Measurements from ENCODE around the gene PAX9.

The PAX9 gene

DNA sequence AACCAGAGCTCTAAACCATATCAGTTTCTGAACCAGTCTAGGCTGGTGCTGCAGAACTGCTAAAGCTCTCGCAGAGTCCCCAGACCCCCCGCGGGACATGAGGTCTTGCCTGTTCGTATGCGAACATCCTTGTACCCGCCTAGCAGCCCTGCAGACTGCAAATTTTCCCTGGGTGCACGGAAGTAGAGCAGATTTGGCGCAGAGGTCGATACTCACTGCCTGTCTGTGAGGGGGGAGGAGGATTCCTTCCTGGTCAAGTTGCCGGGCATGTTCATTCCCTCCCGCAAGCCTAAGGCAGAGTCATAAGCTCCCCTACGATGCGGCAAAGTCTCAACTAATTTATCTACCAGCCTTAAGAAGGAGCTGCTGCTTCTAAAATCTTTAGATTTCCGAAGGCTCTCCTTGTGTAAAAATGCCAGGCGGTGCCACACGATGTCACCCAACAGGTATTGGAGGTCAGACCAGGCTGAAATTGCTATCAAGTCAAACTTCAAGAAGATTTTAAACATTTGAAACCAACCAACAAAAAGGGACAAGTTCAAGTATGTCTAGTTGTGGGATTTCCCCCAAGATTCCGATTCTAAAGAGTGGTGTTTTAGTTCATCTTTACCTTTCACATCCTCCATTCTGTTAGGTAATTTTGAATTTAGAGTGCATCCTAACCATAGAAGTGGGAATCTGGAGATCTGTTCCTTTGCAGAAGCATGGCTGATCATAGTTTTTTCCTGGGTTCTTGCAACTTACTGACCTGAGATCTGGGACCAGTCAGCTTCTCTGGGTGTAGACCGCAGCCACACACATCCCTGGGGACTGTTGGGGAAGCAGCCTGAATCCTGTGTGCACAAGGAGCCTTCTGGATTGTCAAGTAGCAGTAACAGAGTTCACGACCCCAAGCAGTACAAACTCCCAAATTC is 1.6 kb upstream of the PAX9 start:
- peak overlapping the region; percentile 50 for H3K4me3 ChIP-seq (ENCODE audit: low read length)
- TF ChIP-seq, protein P1, sequence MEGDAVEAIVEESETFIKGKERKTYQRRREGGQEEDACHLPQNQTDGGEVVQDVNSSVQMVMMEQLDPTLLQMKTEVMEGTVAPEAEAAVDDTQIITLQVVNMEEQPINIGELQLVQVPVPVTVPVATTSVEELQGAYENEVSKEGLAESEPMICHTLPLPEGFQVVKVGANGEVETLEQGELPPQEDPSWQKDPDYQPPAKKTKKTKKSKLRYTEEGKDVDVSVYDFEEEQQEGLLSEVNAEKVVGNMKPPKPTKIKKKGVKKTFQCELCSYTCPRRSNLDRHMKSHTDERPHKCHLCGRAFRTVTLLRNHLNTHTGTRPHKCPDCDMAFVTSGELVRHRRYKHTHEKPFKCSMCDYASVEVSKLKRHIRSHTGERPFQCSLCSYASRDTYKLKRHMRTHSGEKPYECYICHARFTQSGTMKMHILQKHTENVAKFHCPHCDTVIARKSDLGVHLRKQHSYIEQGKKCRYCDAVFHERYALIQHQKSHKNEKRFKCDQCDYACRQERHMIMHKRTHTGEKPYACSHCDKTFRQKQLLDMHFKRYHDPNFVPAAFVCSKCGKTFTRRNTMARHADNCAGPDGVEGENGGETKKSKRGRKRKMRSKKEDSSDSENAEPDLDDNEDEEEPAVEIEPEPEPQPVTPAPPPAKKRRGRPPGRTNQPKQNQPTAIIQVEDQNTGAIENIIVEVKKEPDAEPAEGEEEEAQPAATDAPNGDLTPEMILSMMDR (IDR thresholded peaks at IDR 0.05; ENCODE audit: insufficient read depth, low read depth, low read length, missing control alignments), result no peak
- peak; percentile 54 for DNase-seq (ENCODE audit: low read depth)

DNA sequence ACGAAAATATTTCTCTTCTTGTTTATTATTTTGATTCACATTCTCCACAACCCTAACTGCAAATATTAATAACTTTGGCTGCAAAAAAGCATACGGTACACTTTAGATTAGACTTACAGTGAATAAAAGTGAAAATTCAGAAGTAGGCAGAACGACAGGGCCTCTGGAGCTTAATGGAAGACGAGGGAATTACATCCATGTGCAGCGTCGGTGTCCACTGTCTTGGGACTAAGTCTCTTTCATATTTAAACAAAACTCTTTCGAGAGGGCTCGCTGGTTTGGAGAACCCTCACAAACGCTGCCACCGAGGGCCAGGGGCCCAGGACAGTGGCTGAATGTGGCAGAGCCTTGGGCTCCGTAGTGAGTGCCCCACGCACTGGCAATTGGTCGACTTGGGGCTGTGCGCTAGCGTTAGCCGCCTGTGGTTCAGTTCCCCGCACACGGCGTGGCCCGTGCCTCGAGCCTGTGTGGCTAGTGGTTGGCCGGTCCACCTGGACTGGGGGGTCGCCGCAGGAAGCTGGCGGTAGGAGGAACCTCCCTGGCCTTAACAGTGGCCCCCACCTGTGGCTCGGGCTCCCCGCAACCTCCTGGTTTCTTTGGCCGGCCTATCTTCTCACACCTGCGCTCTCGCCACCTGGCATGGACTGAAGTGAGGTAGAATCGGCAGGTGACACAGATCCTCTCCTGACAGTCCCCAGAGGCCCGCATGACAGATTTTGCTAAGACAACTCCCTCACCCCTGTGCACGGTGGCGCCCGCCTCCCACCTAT is 739 bp upstream of the PAX9 start:
- peak overlapping the region; percentile 81 for H3K4me3 ChIP-seq (ENCODE audit: low read length)
- DNase-seq (ENCODE audit: low read depth), result peak; percentile 14
- TF ChIP-seq, protein P1 (IDR thresholded peaks at IDR 0.05; ENCODE audit: insufficient read depth, low read depth, low read length, missing control alignments), result no peak

DNA sequence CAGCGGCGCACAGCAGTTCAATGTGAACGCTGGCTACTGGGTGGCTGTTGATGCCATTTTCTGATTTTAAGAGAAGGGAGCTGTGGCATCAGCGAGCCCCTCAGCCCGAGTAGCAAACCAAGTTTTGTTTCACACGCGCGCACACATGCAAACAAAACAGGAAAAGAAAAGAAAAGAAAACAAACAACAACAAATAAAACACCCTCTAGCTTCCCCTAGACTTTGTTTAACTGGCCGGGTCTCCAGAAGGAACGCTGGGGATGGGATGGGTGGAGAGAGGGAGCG is 540 bp downstream of the PAX9 start:
- peak overlapping the region; percentile 81 for H3K4me3 ChIP-seq (ENCODE audit: low read length)
- TF ChIP-seq, protein P1 (IDR thresholded peaks at IDR 0.05; ENCODE audit: insufficient read depth, low read depth, low read length, missing control alignments), result no peak
- DNase-seq (ENCODE audit: low read depth), result no peak

DNA sequence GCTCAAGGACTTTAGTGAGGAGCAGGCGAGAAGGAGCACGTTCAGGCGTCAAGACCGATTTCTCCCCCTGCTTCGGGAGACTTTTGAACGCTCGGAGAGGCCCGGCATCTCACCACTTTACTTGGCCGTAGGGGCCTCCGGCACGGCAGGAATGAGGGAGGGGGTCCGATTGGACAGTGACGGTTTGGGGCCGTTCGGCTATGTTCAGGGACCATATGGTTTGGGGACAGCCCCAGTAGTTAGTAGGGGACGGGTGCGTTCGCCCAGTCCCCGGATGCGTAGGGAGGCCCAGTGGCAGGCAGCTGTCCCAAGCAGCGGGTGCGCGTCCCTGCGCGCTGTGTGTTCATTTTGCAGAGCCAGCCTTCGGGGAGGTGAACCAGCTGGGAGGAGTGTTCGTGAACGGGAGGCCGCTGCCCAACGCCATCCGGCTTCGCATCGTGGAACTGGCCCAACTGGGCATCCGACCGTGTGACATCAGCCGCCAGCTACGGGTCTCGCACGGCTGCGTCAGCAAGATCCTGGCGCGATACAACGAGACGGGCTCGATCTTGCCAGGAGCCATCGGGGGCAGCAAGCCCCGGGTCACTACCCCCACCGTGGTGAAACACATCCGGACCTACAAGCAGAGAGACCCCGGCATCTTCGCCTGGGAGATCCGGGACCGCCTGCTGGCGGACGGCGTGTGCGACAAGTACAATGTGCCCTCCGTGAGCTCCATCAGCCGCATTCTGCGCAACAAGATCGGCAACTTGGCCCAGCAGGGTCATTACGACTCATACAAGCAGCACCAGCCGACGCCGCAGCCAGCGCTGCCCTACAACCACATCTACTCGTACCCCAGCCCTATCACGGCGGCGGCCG is 1.1 kb downstream of the PAX9 start:
- H3K4me3 ChIP-seq (ENCODE audit: low read length), result peak overlapping the region; percentile 81
- TF ChIP-seq, protein P1 (IDR thresholded peaks at IDR 0.05; ENCODE audit: insufficient read depth, low read depth, low read length, missing control alignments), result peak; percentile 14
- peak; percentile 65 for DNase-seq (ENCODE audit: low read depth)

DNA sequence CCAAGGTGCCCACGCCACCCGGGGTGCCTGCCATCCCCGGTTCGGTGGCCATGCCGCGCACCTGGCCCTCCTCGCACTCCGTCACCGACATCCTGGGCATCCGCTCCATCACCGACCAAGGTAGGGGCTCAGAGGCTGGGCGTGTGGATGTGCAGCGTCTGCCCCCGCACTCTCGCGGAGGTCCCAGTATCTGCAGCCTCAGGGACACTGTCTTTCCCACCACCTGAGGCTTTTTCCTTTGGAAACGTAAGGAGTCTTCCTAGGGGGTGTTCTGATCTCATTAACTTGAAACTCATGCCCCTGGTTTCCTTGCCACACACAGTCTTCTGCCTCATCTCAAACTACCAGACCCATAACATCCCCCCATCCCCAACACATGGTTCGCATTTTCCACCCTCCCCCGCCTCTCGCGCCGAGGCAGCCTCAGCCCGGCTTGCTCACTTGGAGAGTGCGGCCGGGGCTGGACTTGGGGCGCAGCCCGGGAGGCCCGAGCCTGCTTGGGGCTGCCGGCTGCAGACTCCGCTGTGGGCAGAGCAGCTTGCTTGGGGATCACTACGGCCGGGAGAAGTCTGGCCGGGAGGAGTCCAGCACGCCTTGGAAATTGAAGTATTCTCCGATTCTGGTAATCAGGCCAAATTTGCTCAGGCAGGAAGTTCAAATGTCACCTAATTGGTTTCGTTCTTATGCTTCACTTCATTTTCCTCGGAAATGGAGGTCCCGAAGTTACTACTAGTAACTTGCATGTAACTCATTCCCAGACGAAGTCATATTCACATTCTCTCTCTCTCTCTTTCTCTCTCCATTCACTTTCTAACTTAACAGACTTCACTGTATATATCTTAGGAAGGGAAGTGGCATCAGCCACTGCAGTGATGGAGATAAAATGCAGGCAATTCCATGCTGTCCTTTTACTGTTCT is 2.0 kb downstream of the PAX9 start:
- TF ChIP-seq, protein P1 (IDR thresholded peaks at IDR 0.05; ENCODE audit: insufficient read depth, low read depth, low read length, missing control alignments), result no peak
- H3K4me3 ChIP-seq (ENCODE audit: low read length), result peak overlapping the region; percentile 81
- DNase-seq (ENCODE audit: low read depth), result peak; percentile 51

All from epithelial cell of esophagus (primary cell).